Activated T-cell treated with anti-CD3 and anti-CD28 coated beads, Interleukin-2, amount 50 U/mL, for 72 hours (primary cell): Measurements from ENCODE around the gene ZBTB38. TPM values are rescaled to one million over a fixed set of nuclear protein-coding genes. Genes with fewer than 3 reads are reported as not detected.
A peak's percentile ranks its signal among the peaks of the same experiment; 100 is the strongest.

ENCODE experiments used
- ATAC-seq, 2 donors: fragments of 150-1000 bp; cut with Tn5 transposase; replicated peaks in 1 of 2; 2 replicates each; pipeline ENCODE4 v1.10.0; 2021; ENCODE audit warnings: moderate library complexity in 2 of 2, mild to moderate bottlenecking in 1 of 2
- DNase-seq, 2 donors: peaks; one replicate each; pipeline ENCODE4 v3.0.0; 2021 to 2022; ENCODE audit warnings: mixed read lengths in 1 of 2
- H3K27ac Mint-ChIP-seq: one replicate; pipeline ENCODE4 v1.8.0; 2022; ENCODE audit warnings: mild to moderate bottlenecking, moderate library complexity, mixed read lengths
- H3K27me3 Mint-ChIP-seq: one replicate; pipeline ENCODE4 v1.8.0; 2022; ENCODE audit warnings: low read depth, mixed read lengths
- H3K36me3 Mint-ChIP-seq, 2 donors: one replicate each; pipeline ENCODE4 v1.8.0; 2022; ENCODE audit warnings: mixed read lengths in 2 of 2, mild to moderate bottlenecking in 1 of 2; ENCODE audit not compliant: insufficient read depth in 2 of 2
- H3K4me1 Mint-ChIP-seq: one replicate; pipeline ENCODE4 v1.8.0; 2022; ENCODE audit warnings: low read depth, mixed read lengths
- H3K4me3 Mint-ChIP-seq, 2 donors: one replicate each; pipeline ENCODE4 v1.8.0; 2022; ENCODE audit warnings: mild to moderate bottlenecking in 2 of 2, mixed read lengths in 2 of 2, moderate library complexity in 2 of 2
- H3K9me3 Mint-ChIP-seq, 2 donors: one replicate each; pipeline ENCODE4 v1.8.0; 2022; ENCODE audit warnings: mixed read lengths in 2 of 2
- total RNA-seq, 2 donors: library from RNA; stranded (reverse); gene quantifications; one replicate each; pipeline ENCODE4 v1.2.3, GENCODE V29; 2022

Gene ZBTB38
- total RNA-seq, 2 donors from 2014 or later: 50.7 to 82.9 TPM

DNA sequence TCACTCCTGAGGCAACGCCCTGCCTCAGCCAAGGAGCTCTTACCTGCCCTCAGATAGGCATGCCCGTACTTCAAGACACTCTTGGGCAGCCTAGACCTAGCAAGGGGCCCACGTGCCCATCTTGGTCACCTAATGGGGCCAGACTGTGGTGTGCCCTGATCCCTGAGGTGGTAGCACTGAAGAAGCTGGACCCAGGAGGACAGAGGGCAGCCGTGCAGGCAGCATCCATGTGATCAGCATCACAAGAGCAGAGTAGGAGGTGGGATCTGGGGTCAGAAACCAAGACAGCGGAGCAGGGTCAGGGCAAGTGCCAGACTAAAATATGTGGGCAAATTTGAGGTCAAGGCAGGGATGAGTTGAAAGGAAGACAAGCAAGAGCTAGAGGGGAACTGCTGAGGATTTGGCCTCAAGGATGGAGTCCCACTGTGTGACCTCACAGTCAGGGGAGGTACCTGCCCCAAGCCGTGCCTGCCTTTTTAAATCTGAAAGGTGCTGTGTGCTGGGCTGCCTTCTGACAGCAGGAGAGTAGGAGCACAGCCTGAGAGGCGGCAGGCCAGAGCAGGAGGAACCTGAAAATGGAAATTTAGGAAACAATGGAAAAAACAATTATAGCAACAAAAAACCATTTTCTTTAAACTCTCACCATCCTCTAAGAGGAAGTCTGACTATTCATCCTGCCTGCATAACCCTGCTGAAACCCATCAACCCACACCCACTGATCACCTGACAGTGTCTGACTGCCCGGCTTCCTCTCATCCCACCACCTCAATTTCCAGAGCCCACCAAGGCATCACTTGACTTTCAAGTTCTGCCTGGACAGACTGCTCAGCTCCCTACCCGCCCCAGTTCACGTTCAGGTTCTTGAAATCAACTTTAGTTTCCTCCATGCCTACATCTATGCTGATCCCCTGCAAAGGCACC lies 7.3 kb downstream of the ZBTB38 start:
- DNase-seq (no peak), ATAC-seq (no peak)
- H3K4me1 Mint-ChIP-seq: peaks cover 79% of the 10 kb centered on the region
- H3K27ac Mint-ChIP-seq: peak overlapping the region; percentile 83
- H3K9me3 Mint-ChIP-seq: no peaks in the 10 kb centered on the region
- peak overlapping the region; percentile 33 to 34 for H3K4me3 Mint-ChIP-seq
- H3K36me3 Mint-ChIP-seq: peaks cover 0 to 2% of the 10 kb centered on the region in 2 donors
- no peaks in the 10 kb centered on the region for H3K27me3 Mint-ChIP-seq

DNA sequence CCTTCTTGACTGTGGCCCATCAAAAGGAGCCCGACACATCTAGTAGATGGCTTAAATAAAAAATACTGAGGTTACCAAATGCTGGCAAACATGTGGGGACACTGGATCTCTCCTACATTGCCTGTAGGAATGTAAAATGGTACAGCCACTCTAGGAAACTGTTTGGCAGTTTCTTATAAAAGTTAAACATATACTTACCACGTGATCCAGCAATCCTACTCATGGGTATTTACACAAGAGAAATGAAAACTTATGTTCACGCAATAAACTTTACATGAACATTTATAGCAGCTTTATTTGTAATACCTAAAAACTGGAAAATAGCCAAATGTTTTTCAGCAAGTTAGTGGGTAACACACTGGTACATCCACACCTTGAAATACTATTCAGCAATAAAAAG lies 9.1 kb downstream of the ZBTB38 start:
- DNase-seq: no peak
- H3K27ac Mint-ChIP-seq: no peak overlapping the region
- no peak for ATAC-seq
- H3K4me3 Mint-ChIP-seq: no peak overlapping the region
- H3K9me3 Mint-ChIP-seq: no peaks in the 10 kb centered on the region
- H3K27me3 Mint-ChIP-seq: no peaks in the 10 kb centered on the region
- H3K4me1 Mint-ChIP-seq: peaks cover 71% of the 10 kb centered on the region
- H3K36me3 Mint-ChIP-seq: peaks cover 0 to 2% of the 10 kb centered on the region in 2 donors

DNA sequence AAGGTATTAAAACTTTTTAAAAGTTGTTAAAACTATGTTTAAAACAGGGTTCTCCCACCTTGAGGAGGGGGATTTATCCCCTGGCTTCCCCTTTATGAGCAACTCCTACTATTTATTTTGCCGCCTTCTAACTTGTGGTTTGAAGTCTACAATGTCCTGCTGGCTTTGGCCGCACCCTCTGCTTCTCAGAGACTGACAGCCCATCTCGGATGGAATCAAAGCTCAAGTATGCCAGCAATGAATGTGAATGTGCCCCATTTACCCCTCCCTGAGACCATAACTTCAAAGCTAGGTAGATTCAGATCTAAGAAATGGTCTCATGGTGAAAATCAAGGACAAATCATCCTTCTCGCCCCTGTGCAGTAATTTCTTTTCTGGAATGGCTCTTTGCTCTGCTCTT lies 10.3 kb downstream of the ZBTB38 start:
- Mint-ChIP-seq H3K4me3 (peak overlapping the region; percentile 46 to 74), H3K4me1 (peaks cover 59% of the 10 kb centered on the region), H3K27ac (peak overlapping the region; percentile 91), H3K9me3 (no peaks in the 10 kb centered on the region), H3K27me3 (no peaks in the 10 kb centered on the region), H3K36me3 (peaks cover 0 to 2% of the 10 kb centered on the region in 2 donors)
- DNase-seq: no peak
- ATAC-seq: no peak

DNA sequence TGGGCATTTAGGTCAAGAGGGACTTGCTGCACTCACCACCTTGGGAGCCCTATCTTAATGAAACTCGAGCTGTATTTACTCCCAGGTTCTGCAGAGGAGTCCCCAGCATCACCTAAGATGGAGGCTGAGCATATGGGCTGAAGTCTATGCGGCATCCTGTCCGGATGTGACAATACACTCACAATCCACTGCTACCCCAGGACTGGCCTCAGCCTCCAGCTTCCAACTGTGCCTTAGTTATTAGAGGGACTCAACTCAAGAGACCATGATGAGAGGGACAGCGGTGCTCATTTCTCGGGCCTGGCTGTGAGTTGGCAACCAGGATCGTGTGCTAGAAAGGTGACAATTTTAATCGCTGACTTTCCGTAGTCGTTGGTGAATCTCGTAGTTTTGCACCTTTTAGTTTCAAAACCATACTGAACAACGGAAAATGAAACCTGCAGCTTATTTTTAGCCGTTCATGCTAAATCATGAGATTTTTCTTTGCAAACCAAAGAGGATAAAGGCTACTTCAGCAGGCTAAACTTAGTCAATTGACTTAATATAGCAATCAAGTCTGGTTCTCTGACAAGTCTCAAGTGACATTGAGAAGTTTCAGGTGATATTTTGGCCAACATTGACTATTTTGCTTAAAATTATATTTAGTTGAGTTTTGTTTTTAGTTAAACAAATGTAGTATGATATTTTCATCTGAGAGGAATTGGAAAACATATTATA lies 11.1 kb downstream of the ZBTB38 start:
- peak overlapping the region; percentile 91 for H3K27ac Mint-ChIP-seq
- H3K36me3 Mint-ChIP-seq: peaks cover 0 to 2% of the 10 kb centered on the region in 2 donors
- peak overlapping the region; percentile 46 to 74 for H3K4me3 Mint-ChIP-seq
- no peaks in the 10 kb centered on the region for H3K9me3 Mint-ChIP-seq
- peaks cover 54% of the 10 kb centered on the region for H3K4me1 Mint-ChIP-seq
- H3K27me3 Mint-ChIP-seq: no peaks in the 10 kb centered on the region
- peak; percentile 56 to 81 for ATAC-seq
- peak; percentile 16 to 44 for DNase-seq

DNA sequence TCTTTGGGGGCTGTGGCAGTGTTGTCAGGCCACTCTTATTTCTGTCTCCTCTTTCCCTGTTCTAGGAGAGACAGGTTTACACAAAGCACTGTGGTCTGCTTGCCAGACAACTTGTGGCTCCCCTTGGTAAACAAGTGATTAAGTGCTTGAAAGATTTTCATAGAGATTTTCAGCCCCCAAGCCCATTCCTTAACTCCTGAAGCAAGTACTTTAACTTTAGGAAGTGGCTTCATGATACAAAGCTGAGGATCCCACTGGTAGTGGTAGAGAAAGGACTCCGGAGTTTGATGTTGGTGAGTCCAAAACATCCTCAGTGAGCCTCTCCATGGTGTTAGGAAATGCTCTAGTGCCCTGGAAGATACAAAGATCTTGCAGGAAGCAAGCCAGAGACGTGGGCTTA lies 12.0 kb downstream of the ZBTB38 start:
- Mint-ChIP-seq H3K27ac (peak overlapping the region; percentile 91), H3K27me3 (peaks cover 2% of the 10 kb centered on the region), H3K4me1 (peaks cover 45% of the 10 kb centered on the region), H3K9me3 (no peaks in the 10 kb centered on the region), H3K4me3 (peak overlapping the region in 1 of 2 donors; percentile 31), H3K36me3 (peaks cover 0 to 2% of the 10 kb centered on the region in 2 donors)
- ATAC-seq (no peak), DNase-seq (no peak)

DNA sequence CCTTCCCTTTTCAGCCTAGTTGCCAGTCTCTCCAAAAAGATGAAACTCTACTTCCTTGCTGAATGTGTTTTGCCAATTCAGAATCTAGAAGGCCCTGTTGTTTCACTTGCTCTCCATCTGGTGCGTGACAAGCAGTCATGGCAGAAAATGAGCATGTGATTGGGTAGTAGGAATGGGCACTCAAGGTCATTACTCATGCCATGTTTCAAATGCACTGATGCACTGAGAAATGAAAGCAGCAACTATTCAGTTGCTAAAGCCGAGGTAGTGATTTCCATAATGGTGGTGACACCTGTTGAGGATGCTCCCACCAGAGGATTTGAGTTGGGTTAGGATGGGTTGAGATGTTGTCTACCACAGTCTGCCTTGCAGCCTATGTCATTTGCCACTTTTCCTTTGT lies 12.7 kb downstream of the ZBTB38 start:
- DNase-seq: no peak
- Mint-ChIP-seq H3K9me3 (no peaks in the 10 kb centered on the region), H3K4me1 (peaks cover 38% of the 10 kb centered on the region), H3K27ac (peak overlapping the region; percentile 34), H3K36me3 (peaks cover 0 to 2% of the 10 kb centered on the region in 2 donors), H3K4me3 (peak overlapping the region in 1 of 2 donors; percentile 16), H3K27me3 (peaks cover 9% of the 10 kb centered on the region)
- ATAC-seq: peak in 1 of 2 donors; percentile 31

DNA sequence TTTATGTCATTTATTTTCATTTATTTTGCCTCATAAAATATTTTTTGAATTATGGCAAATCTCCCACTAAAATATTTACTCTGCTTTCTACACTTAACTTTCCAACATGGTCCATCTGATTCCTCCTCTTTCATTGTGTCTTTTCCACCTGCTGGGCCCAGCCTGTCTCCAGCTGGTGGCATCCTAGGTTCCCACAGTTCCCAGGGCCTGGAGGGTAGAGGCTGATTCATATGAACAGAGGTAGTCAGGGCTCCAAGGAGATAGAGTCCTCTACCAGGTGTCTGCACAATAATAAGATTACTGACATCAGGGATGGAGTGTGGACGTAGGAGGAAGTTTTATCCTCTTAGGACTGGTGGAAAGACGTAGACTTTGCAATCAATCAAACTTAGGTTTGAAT lies 14.3 kb downstream of the ZBTB38 start:
- H3K27me3 Mint-ChIP-seq: peaks cover 14% of the 10 kb centered on the region
- DNase-seq: no peak
- no peak for ATAC-seq
- no peaks in the 10 kb centered on the region for H3K9me3 Mint-ChIP-seq
- peak overlapping the region; percentile 6 for H3K27ac Mint-ChIP-seq
- H3K4me1 Mint-ChIP-seq: peaks cover 27% of the 10 kb centered on the region
- H3K36me3 Mint-ChIP-seq: peaks cover 0 to 2% of the 10 kb centered on the region in 2 donors
- H3K4me3 Mint-ChIP-seq: no peak overlapping the region

DNA sequence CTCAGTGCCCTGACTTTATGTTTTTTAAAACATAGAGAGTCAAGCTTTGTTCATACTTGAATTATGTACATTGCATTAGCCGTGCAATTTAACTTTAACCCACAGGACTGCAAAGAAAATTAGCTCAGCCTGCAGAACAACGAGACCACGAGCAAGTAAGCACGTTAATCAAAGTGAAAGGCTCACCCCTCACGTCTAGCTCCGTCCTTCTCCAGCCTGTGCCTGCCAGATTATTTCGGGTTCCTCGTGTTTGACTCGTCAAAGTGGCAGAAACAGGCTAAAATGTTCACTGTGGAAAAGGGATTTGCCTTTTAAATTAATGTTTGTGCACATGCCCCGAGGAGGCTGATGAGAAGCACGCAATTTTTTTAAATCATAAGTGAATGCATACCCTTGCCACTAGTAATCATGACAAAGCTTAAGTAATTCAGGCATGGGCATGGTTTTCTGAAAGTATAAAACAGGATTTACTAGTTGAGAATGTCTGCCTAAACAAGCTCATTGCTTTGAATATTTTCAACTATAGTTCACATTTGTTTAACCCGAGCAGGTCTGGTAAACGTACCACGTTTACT lies 15.3 kb downstream of the ZBTB38 start:
- H3K27ac Mint-ChIP-seq: no peak overlapping the region
- H3K4me1 Mint-ChIP-seq: peaks cover 20% of the 10 kb centered on the region
- no peaks in the 10 kb centered on the region for H3K36me3 Mint-ChIP-seq
- ATAC-seq: no peak
- H3K27me3 Mint-ChIP-seq: peaks cover 14% of the 10 kb centered on the region
- H3K9me3 Mint-ChIP-seq: no peaks in the 10 kb centered on the region
- H3K4me3 Mint-ChIP-seq: peak overlapping the region in 1 of 2 donors; percentile 10
- DNase-seq: no peak

DNA sequence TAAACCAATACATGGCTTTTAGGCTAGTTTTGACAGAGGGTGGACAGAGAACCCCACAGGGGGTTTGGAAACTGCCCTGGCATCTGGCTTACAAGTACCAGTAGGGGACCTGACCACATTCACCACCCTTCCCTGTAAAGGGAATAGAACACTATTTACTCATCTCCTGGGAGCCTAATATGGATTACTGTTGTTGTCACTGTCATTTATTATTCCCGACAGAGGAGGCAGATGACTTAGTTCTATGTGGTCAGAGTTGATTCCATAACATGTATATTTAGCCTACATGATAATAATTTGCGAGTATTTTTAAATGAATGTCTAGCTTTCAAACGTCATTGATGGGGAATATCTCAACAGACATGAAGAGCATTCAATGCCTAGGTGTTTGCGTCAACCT lies 15.9 kb downstream of the ZBTB38 start:
- Mint-ChIP-seq H3K4me3 (peak overlapping the region in 1 of 2 donors; percentile 49), H3K36me3 (no peaks in the 10 kb centered on the region), H3K27ac (no peak overlapping the region), H3K4me1 (peaks cover 20% of the 10 kb centered on the region), H3K9me3 (no peaks in the 10 kb centered on the region), H3K27me3 (peaks cover 14% of the 10 kb centered on the region)
- no peak for DNase-seq
- no peak for ATAC-seq

DNA sequence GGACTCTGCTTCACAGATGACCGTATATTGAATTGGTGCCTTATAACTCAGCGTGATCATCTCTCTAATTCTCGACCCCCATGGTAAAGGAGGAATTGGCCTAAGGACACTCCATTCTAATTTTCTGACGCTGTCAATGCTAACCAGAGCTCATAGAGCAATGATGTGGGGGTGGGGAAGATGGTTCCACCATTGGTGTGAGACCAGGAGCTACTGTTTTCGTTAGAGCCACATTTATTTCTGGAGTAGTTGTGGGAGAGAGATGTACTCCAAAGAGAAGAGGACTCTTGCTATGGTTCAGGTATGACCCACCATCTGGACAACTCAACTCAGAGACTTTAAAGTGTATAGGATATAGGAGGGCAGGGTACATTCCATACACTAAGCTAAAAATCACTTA lies 16.3 kb downstream of the ZBTB38 start:
- H3K36me3 Mint-ChIP-seq: no peaks in the 10 kb centered on the region
- peaks cover 20% of the 10 kb centered on the region for H3K4me1 Mint-ChIP-seq
- no peak for DNase-seq
- H3K27ac Mint-ChIP-seq: no peak overlapping the region
- peaks cover 14% of the 10 kb centered on the region for H3K27me3 Mint-ChIP-seq
- peak overlapping the region in 1 of 2 donors; percentile 49 for H3K4me3 Mint-ChIP-seq
- no peaks in the 10 kb centered on the region for H3K9me3 Mint-ChIP-seq
- no peak for ATAC-seq

DNA sequence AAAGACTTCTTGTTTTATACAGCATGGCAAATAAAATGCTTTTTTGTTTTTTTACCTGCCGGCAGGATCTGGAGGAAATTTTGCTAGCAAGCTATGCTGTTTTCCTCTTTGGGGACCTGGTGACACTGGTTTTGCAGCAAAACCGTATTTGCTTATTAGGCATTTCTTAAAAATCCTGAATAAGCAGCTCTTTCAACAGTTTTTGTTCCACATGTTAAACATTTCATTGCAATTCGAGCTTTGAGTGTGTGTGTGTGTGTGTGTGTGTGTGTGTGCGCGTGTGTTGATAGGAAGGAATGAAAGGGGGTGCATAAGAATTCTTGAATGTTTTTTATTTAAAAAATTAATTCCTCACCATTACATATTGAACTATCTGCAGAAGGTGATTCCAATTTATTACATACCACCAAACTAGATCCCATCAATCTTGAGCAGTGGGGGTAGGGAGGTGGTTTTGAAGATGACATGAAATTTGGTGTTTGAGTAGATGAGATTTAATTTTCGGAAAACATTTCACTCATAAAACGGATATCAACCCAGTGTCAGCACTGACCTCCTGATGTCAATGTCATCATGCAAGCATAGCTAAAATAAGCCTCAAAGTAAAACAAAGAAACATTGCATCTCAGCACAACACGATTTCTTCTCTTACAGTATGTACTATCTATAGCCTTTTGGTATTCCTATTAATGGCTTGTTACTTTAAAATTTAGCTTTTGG lies 17.3 kb downstream of the ZBTB38 start:
- Mint-ChIP-seq H3K4me3 (peak overlapping the region; percentile 32 to 52), H3K4me1 (peaks cover 20% of the 10 kb centered on the region), H3K27me3 (peaks cover 14% of the 10 kb centered on the region), H3K27ac (peak overlapping the region; percentile 28), H3K36me3 (no peaks in the 10 kb centered on the region), H3K9me3 (no peaks in the 10 kb centered on the region)
- no peak for ATAC-seq
- DNase-seq: no peak

DNA sequence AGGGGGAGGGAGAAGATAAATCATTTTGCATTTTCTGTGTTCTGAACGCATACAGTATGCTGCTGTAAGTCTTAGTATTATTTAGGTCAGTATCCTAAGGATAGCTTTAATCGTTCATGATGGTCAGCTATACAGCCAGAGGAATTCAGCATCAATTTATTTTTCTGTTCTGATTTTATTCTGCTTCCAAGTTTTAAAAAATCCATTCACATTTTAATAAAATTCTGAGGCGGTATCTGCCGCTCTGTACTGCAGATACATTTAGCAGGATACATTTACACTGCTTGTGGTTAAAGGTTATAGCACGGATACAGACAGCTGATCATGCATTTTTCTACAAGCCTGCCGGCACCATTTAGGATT lies 17.8 kb downstream of the ZBTB38 start:
- Mint-ChIP-seq H3K4me1 (peaks cover 19% of the 10 kb centered on the region), H3K27ac (peak overlapping the region; percentile 28), H3K36me3 (no peaks in the 10 kb centered on the region), H3K27me3 (peaks cover 14% of the 10 kb centered on the region), H3K4me3 (peak overlapping the region; percentile 38 to 52), H3K9me3 (no peaks in the 10 kb centered on the region)
- ATAC-seq (no peak), DNase-seq (no peak)
